Activated T-cell treated with anti-CD3 and anti-CD28 coated beads, Interleukin-2, amount 50 U/mL, for 1 hour (primary cell): ENCODE measurements around the gene TM9SF1.

Experiments used
- DNase-seq: peaks from one replicate; pipeline ENCODE4 v3.0.0-alpha.2; 2020

Gene TM9SF1

DNA sequence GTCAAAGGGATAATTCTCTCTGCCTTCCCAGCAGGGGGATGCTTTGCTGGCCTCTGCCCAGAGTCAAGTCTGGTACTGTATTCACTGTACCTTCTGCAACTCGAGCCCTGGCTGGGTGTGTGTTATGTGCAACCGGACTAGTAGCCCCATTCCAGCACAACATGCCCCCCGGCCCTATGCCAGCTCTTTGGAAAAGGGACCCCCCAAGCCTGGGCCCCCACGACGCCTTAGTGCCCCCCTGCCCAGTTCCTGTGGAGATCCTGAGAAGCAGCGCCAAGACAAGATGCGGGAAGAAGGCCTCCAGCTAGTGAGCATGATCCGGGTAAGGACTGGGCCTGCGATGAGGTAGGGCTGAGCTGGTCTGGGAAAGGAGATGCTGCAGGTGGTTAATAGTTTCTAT lies 44.7 kb downstream of the TM9SF1 start:
- DNase-seq, result no peak

DNA sequence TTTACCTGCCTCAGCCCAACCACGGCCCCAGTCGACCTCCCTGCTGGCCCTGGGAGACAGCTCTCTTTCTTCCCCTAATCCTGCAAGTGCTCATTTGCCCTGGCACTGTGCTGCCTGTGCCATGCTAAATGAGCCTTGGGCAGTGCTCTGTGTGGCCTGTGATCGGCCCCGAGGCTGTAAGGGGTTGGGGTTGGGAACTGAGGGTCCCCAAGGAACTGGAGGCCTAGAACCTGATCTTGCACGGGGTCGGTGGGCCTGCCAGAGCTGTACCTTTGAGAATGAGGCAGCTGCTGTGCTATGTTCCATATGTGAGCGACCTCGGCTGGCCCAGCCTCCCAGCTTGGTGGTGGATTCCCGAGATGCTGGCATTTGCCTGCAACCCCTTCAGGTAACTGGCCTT lies 45.2 kb downstream of the TM9SF1 start:
- DNase-seq, result no peak

DNA sequence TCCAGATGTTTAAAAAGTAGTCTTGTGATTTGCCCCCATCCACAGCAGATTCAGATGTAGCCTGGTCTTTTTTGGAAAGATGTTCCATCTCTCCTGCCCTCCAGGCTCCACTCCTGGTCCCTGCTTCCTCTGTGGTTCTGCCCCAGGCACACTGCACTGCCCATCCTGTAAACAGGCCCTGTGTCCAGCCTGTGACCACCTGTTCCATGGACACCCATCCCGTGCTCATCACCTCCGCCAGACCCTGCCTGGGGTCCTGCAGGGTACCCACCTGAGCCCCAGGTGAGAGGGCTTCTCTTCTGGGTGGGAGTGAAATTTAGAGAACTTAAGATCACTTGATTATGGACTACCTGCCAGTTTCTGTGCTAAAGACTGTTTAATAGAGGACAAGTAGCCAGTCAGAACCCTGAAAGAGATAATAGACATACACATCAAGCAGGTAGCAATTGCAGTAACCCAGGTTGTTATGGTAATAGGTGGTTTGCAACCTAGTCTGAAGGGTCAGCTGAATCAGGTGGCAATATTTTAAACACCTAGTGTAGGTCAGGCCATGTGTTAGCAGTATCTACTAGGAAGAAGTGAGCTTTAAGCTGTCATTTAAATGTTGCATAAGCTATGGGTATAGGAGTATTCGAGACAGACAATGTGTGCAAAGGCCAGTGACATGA lies 45.8 kb downstream of the TM9SF1 start:
- DNase-seq, result no peak

DNA sequence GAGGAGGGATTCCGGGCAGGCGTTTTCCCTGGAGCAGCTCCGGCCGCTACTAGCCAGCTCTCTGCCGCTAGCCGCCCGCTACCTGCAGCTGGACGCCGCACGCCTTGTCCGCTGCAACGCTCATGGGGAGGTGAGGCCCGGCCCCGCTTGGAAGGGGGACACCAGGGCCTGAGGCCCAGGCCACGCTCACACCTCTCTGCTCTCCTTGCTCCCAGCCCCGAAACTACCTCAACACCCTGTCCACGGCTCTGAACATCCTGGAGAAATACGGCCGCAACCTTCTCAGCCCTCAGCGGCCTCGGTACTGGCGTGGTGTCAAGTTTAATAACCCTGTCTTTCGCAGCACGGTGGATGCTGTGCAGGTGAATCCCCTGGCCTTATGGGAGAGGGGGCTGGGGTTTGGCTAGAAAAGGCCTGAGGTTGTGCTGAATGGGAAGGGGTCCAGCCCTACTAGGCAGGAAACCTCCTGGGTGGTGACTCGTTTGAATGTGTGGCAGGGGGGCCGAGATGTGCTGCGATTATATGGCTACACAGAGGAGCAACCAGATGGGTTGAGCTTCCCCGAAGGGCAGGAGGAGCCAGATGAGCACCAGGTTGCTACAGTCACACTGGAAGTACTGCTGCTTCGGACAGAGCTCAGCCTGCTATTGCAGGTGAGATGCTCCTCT lies 47.3 kb downstream of the TM9SF1 start:
- DNase-seq, result no peak

DNA sequence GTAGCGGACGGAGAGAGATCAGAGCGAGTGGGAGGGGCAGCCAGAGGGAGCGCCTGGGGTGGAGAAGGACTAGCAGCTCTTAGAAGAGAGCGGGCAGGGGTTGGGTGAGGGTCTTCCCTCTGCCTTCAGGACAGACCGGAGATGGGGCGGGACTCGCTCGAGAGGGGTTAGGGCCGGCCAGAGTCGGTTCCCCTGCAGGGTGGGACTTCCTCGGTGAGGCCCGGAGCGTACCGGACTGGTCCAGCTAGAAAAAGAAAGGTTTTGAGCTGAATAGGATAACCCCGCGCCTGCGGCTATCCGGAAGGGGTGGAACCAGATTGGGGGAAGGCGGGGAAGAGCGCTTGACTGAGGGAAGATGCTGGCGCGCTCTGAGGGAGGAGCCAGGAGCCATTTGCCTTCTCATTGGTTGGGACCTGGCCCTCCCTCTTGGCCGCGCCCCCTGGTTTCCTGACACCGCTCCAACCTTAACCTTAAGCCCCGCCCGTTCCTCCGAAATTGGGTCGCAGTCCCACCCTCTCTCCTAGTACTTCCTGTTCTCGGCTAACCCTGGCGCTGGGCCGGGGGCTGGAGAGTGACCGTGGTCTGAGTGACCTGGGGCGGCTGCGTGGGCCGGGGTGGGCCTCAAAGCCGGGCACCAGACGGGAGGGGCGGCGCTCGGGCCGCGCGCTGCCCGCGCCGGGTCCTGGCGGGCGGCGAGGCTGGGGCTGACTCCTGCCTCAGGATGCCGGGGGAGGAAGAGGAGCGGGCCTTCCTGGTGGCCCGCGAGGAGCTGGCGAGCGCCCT lies 48.1 kb downstream of the TM9SF1 start, which contains the start of gene RNF31:
TSS of gene RNF31 (plus strand) at position 521 of the 783 bp plus-strand sequence. CDS start at position 722, 201 bp downstream.
- peak; percentile 94 for DNase-seq

DNA sequence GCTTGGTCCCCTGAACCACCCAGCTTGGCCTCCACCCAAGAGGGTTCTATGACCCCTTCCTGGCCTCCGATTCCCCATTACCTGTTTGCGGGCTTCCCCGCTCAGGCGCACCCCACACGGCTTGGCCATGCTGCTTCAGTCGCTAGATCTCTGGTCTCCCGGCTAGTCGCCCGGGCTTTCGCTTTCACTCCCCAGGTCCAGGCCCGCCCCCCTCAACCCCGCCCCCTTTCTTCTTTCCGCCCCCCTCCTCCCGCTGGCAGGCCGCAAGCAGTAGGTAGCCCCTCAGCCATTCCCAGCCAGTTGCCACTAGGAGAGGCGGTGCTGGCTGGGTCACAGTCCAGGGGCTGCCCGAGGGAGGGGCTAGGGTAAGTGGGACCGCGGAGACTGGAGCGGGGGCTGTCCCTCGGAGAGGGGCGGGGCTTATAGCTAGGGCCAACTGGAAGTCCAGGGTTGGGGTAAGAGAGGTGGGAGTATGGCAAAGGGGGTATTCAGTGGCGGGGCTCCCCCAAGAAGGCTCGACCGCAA lies 48.7 kb downstream of the TM9SF1 start, which contains the start of gene PSME2:
TSS of gene PSME2 (minus strand) at position 158 of the 525 bp plus-strand sequence. CDS start at position 129, 29 bp downstream.
- DNase-seq, result peak; percentile 85

GRCh38 chr14:24145690-24146452 lies 49.4 kb downstream of the TM9SF1 start:
- no peak for DNase-seq

- no peak for DNase-seq
Observed at GRCh38 chr14:24145219-24145618, 50.0 kb downstream of the TM9SF1 start.

DNA sequence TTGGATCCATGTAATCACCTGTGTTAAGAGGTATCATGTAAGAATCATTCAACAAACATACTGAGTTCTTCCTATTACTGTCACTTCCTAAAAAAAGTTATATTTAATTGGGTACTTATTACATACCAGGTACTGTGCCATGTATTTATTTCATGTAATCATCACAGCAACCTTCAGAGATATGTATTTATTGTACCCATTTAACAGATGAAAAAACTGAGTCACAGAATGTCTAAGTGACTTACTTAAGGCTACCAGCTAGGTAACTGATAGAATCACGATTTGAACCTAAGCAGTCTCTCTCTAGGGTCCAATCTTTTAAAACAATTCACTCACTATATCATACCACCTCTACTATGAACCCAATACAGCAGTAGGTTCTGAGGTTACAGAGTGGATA lies 50.8 kb downstream of the TM9SF1 start:
- no peak for DNase-seq

- DNase-seq, result no peak
Observed at GRCh38 chr14:24143511-24143910, 51.7 kb downstream of the TM9SF1 start.

DNA sequence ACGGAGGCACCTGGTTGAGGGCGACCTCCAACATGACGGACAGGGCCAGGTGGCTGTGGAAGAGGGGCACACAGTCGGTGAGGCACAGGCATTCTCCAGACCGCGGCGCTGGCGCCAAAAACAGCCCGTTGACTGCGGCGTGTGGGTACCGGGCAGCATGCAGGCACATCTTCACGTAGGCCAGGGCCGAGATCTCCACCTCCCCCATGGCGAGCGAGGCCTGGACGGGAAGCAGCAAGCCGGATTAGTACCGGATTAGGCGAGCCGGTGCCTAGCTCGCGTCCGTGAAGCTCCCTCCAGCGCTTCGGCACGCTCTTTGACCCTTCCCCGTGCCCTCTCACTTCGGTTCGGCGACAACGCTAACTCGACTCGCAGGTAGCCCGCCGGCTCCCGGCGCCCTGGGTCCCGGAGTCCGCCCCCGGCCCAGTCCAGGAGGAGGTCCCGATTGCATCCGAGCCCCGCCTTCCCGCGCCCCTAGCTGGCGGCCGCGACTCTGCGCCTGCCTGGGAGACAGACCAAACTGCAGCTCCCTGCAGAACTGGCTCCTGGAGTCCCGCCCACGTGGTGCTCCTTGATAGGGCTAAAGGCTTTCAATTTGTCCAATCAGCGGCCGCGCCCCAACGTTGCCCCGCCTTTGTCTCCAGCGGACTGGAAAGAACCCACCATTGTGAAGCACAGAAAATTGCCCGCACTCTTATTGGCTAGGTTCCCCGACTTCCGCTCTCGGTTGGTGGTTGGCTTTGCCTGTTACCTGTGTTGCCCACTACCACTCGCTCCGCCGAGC lies 54.0 kb downstream of the TM9SF1 start, which contains the start of gene EMC9:
TSS of gene EMC9 (minus strand) at position 495 of the 784 bp plus-strand sequence. CDS start at position 208, 287 bp downstream.
- peak; percentile 98 for DNase-seq

GRCh38 chr14:24139272-24139934 lies 55.8 kb downstream of the TM9SF1 start:
- DNase-seq, result no peak
